Dedifferentiated amniotic fluid mesenchymal stem cell (primary cell): ENCODE measurements around the gene CCSER2.

Experiments
- DNase-seq: peaks from one replicate; pipeline ENCODE4 v3.0.0-alpha.2; 2016; ENCODE audit errors: extremely low spot score

Gene CCSER2

DNA sequence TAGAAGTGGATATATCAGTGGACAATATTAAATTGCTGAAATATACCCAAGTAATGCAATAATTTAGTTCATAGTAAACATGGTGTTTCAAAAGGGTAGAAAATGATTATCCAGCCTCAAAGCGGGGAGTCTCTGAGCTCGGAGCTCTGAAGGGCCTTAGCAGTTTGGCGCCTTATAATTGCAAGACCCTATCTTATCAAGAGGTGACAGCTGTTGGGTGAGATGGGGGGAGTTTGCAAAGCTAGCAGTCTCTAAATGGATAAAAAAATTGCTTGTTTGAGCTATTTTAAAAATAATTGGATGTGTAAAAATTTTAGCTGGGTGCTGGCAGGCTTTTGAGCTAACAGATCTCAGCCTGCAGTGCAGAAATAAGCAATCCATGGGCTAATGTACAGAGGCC lies 219.2 kb downstream of the CCSER2 start:
- DNase-seq: no peak

DNA sequence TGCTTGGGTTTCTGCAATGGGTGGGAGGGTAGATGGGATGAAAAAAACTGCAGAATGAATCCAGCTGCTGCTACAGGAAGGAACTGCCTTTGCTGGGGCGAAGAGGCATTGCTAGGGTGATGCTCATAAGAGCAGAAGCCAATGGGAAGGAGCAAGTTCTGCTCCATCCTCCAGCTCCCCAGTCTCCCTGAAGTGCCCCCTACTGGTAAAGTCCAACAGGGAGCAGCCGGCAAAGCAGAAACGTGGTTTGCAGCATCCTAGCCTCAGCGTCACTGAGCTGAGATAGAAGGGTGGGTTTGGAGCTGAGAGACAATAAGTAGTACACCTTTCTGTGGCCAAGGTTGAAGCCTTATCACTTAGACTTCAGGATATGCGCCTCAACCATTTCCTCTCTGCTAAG lies 220.5 kb downstream of the CCSER2 start:
- no peak for DNase-seq

DNA sequence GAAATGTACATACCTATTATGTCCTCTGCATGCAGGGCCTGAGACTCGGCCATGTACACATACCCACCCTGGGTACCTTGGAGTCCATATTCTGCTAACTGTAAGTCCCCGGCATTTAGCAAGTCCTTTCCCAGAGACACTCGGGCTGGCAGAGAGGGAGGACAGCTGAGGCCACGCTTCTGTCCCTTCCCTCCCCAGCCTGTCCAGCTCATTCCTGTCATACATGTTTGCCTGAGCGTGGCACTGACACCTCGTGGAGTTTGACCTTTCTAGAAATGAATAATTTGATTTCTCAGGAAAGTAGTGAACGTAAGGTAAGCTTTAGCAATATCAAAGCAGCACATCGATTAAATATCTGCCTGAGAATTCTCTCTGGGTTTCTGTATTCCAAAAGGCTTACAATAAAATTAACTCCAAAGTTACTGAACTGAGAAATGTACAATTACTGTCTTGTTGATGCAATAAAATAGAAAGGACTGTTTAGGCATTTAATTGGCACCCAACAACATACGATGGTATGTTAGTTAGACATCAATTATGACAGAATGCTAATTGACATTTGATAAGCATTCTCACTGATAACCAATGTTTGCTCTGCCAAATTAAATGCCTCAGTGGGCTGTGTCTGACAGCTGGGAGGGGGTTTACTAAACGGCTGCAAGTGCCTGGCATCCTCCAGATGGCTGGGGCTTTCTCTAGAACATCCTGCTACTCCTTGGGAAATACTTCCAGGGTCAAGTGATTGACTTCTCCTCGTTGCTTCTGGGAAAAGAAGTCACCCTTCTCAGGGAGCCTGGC lies 221.2 kb downstream of the CCSER2 start:
- no peak for DNase-seq

DNA sequence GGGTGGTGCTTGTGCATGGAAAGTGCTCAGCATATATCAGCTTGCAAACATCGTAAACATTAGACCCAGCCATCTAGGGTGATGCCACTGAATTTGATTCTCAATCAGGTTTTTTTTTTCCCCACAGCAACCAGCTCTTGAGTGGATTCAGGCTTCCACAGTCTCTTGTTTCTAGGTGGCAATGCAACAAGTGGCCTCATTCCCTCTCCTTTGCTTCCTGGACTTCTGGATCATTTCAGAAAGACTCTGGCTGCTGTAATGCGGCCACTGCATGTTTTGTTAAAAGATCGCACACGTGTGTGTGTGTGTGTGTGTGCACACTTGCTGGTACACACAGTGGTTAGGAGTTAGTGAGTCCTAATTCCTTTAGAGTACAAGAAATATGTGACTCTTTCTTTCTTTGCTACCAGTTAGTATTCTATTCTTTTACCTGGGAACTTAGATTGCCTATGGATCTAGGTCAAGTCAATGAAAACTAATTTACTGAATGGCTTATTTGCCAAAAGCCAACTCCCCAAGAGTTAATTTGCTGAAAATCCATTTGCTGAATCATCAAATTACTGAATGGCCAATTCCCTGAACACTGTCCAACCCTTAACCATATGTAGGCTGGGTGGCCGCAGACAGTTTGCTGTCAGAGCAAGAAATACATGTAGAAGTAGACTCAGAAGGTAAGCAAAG lies 222.5 kb downstream of the CCSER2 start:
- no peak for DNase-seq

DNA sequence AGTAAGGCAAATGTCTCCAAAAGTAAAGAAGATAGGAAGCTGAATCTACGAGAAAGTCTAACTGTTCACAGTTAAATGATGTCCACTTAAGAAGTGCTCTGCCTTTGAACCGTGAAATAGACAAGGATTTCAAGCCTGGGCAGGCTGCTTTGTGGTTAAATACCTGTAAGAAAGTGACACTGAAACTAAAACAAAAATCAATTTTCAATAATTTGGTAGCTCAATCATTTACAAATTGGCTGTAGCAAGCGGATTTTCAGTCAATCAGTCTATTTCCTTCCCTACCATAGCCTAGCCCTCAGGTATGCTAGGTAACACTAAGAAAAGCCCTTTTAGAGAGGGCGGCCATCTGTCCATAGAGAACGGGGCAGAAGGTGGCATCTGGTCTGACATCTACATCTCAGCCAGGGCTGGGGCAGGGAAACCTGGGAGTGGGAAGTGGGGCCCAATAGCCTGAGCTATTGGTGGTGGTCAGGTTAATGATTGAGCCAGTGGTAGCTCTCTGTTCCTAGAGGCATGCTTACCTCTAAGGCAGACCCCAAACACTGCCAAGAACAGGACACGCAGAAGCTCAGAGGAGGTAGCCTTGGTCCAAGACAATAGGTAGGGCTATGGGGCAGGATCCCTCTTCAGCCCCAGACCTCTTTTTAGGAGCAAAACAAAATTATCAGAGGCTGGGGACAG lies 223.2 kb downstream of the CCSER2 start:
- no peak for DNase-seq

DNA sequence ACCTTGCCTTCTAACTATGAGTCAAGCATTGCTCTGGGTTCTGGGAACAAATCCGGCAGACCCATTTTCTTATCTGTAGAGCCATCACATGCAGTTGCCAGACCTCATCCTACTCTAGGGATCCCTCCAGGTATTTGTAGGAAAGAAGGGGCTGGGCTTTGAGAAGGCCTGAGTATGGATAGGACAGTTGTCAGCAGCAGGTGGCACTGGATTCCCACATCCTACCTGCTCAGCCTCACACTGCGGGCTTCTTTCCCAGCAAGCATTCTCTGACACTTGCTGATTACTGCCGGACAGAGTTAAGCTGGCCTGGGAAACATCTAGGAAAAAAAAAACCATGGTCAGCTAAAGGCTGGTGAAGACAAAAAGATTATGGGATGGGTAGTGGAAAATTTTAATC lies 224.1 kb downstream of the CCSER2 start:
- DNase-seq: no peak

DNA sequence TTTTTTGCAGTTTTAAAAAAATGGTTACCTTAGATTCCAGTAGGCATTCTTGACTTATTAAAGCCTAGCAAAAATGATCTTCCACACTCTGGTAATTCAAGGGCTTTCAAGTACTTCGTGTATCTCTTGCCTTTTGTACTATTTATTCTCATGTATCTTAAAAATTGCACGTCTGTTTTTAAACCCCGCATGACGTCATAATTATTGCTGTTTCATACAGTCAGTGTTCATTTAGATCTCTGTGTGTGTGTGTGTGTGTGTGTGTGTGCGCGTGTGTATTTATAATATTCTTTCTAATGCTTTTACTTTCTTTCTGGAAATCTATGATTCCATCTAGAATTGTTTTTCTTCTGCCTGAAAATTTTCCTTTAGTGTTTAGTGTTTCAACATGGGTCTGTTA lies 234.2 kb downstream of the CCSER2 start:
- DNase-seq: no peak

DNA sequence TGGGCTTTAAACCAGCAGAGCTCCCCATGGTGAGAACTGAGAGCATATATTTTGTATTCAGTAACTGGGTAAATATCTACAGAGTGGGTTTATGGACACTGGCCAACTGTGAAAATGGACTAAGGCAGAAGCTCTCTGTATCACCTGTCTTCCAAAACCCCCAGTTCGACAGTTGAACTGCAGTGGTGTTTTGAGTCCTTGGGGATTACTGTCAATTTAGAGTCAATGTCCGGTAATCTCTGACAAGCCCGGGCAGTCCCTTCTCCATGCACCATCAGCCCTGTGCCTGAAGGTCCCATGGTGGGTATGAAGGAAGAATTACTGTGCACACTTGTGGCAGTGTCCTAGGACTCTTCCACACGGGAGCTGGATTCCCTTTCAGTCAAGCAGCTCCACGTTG lies 235.0 kb downstream of the CCSER2 start:
- no peak for DNase-seq

DNA sequence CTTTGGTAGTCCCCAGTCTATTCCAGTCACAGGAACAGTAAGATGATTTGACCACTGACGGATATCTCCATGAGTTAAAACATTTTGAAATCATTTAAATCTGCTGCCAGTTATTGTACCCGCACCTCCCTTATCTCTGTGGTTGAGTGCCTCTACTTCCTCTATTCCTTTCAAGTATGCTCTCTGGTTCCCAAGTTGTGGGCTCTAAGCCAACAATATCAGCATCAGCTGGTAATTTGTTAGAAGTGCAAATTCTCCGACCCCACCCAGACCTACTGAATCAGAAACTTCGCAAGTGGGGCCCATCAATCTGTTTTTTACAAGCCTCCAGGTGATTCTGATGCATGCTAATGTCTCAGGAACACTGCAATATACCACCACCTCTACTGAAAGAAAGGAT lies 235.5 kb downstream of the CCSER2 start:
- DNase-seq: no peak

DNA sequence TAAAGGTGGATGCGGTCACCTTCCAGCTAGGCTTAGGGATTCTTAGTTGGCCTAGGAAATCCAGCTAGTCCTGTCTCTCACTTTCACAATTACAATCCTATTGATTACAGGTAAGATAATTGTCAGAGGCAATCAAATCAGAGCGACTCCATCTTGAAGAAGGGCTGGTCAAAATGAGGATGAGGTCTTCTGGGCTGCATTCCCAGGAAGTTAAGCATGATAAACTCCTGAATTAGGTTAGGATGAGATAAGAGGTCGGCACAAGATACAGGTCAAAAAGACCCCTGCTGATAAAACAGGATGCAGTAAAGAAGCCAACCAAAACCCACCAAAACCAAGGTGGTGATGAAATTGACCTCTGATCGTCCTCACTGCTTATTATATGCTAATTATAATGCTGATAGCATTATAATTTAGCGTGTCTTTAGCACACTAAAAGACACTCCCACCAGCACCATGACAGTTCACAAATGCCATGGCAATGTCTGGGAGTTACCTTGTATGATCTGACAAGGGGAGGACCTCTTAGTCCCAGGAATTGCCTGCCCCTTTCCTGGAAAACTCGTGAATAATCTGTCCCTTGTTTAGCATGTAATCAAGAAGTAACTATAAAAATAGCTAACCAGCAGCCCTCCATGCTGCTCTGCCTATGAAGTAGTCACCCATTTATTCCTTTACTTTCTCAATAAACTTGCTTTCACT lies 237.6 kb downstream of the CCSER2 start:
- DNase-seq: no peak

DNA sequence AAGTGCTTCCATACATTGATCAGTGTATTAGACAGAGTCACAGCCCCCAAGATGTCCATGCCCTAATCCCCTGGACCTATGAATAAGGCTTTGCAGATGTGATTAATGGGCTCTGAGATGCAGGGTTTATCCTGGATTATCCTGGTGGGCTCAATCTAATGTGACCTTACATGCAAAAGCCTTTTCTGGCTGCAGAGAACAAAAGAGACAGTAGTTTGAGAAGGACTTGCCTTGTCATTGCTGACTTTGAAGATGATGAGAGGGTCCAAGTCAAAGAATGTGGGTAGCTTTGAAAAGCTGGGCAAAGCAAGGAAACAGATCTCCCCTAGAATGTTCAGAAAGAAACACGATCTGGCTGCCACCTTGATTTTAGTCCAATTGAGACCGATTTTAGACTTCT lies 238.7 kb downstream of the CCSER2 start:
- DNase-seq: no peak
